ENCODE results near the gene ARL13A.

GRCh38 chrX:100948557-100948956, 21.0 kb upstream of the ARL13A start:
- no peak for TF ChIP-seq CTCF (IDR thresholded peaks at IDR 0.05)
- TF ChIP-seq EP300 (IDR thresholded peaks at IDR 0.05) = no peak
- TF ChIP-seq POLR2A (IDR thresholded peaks at IDR 0.05; ENCODE audit: low read depth) = no peak
